OCI-LY7 (cell line): ENCODE measurements around the gene DTNB.

ENCODE experiments used
- EZH2phosphoT487 ChIP-seq: fragments of 200-600 bp; sonication (generic); IDR thresholded peaks from 2 replicates; pipeline ENCODE4 v1.6.1; 2018; ENCODE audit warnings: low read depth, borderline replicate concordance, mild to moderate bottlenecking, mixed run types, antibody characterized with exemption, low read length, moderate library complexity, mixed read lengths
- TF ChIP-seq, protein P1 (sequence below): fragments of 200-600 bp; sonication (generic); conservative IDR thresholded peaks from 2 replicates; pipeline ENCODE4 v1.5.1; 2014; ENCODE audit warnings: mild to moderate bottlenecking, antibody characterized with exemption, low read length, moderate library complexity, mixed read lengths

GRCh38 chr2:25462021-25462420 lies 211.4 kb downstream of the DTNB start:
- TF ChIP-seq, protein P1, sequence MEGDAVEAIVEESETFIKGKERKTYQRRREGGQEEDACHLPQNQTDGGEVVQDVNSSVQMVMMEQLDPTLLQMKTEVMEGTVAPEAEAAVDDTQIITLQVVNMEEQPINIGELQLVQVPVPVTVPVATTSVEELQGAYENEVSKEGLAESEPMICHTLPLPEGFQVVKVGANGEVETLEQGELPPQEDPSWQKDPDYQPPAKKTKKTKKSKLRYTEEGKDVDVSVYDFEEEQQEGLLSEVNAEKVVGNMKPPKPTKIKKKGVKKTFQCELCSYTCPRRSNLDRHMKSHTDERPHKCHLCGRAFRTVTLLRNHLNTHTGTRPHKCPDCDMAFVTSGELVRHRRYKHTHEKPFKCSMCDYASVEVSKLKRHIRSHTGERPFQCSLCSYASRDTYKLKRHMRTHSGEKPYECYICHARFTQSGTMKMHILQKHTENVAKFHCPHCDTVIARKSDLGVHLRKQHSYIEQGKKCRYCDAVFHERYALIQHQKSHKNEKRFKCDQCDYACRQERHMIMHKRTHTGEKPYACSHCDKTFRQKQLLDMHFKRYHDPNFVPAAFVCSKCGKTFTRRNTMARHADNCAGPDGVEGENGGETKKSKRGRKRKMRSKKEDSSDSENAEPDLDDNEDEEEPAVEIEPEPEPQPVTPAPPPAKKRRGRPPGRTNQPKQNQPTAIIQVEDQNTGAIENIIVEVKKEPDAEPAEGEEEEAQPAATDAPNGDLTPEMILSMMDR, result no peak
- TF ChIP-seq EZH2phosphoT487, result no peak
